GM19468 (cell line): ENCODE data around the gene DUSP16.

Experiments
- ATAC-seq: cut with Tn5 transposase; IDR thresholded peaks from one replicate; pipeline ENCODE4 v1.9.1; 2021; ENCODE audit warnings: mild to moderate bottlenecking, moderate library complexity, moderate number of reproducible peaks; ENCODE audit not compliant: unreplicated experiment; ENCODE audit errors: extremely low read depth

The DUSP16 gene

GRCh38 chr12:12550277-12550676 lies 12.4 kb downstream of the DUSP16 start:
- ATAC-seq: no peak

- no peak for ATAC-seq
Measured at GRCh38 chr12:12549426-12549825, 13.2 kb downstream of the DUSP16 start.

- ATAC-seq: no peak
Measured at GRCh38 chr12:12548713-12549112, 13.9 kb downstream of the DUSP16 start.

- no peak for ATAC-seq
Measured at GRCh38 chr12:12546314-12546772, 16.3 kb downstream of the DUSP16 start.

GRCh38 chr12:12543959-12544358 lies 18.7 kb downstream of the DUSP16 start:
- no peak for ATAC-seq

- no peak for ATAC-seq
Measured at GRCh38 chr12:12542964-12543363, 19.7 kb downstream of the DUSP16 start.

GRCh38 chr12:12542286-12542685 lies 20.4 kb downstream of the DUSP16 start:
- no peak for ATAC-seq

- no peak for ATAC-seq
Measured at GRCh38 chr12:12541782-12542181, 20.9 kb downstream of the DUSP16 start.

GRCh38 chr12:12540261-12541013 lies 22.2 kb downstream of the DUSP16 start:
- ATAC-seq: no peak

- ATAC-seq: no peak
Measured at GRCh38 chr12:12539028-12539810, 23.4 kb downstream of the DUSP16 start.

GRCh38 chr12:12538535-12538934 lies 24.1 kb downstream of the DUSP16 start:
- ATAC-seq: no peak

GRCh38 chr12:12537421-12537820 lies 25.2 kb downstream of the DUSP16 start:
- no peak for ATAC-seq

- ATAC-seq: no peak
Measured at GRCh38 chr12:12534975-12535374, 27.7 kb downstream of the DUSP16 start.

- no peak for ATAC-seq
Measured at GRCh38 chr12:12534166-12534866, 28.3 kb downstream of the DUSP16 start.

GRCh38 chr12:12533238-12533829 lies 29.3 kb downstream of the DUSP16 start:
- no peak for ATAC-seq

- ATAC-seq: no peak
Measured at GRCh38 chr12:12531194-12531593, 31.5 kb downstream of the DUSP16 start.

GRCh38 chr12:12529783-12530421 lies 32.8 kb downstream of the DUSP16 start:
- no peak for ATAC-seq

GRCh38 chr12:12528361-12529270 lies 34.0 kb downstream of the DUSP16 start:
- ATAC-seq: no peak

- ATAC-seq: no peak
Measured at GRCh38 chr12:12527820-12528296, 34.8 kb downstream of the DUSP16 start.
